OCI-LY1 (cell line): ENCODE results near the gene ADM2.

ENCODE experiments used
- H2AFZ ChIP-seq: fragments of 200-600 bp; sonication (generic), shearing (Covaris generic); 2 replicates; pipeline ENCODE4 v1.6.0; 2014; ENCODE audit warnings: antibody characterized with exemption, mild to moderate bottlenecking, low read length
- H3F3A ChIP-seq: fragments of 200-600 bp; sonication (generic), shearing (Covaris generic); 2 replicates; pipeline ENCODE4 v1.6.0; 2014; ENCODE audit warnings: mild to moderate bottlenecking, antibody characterized with exemption, low read length, moderate library complexity; ENCODE audit not compliant: insufficient read depth
- H3K27ac ChIP-seq: fragments of 200-600 bp; sonication (generic); 2 replicates; pipeline ENCODE4 v1.5.1; 2014; ENCODE audit warnings: low read length, mixed run types, mild to moderate bottlenecking, low read depth; ENCODE audit not compliant: poor library complexity, severe bottlenecking
- H3K27me3 ChIP-seq: fragments of 200-600 bp; sonication (generic); 2 replicates; pipeline ENCODE4 v1.6.0; 2014; ENCODE audit warnings: antibody characterized with exemption, mild to moderate bottlenecking, low read length, moderate library complexity; ENCODE audit not compliant: insufficient read depth
- H3K36me3 ChIP-seq: fragments of 200-600 bp; sonication (generic); 2 replicates; pipeline ENCODE4 v1.6.1; 2014; ENCODE audit warnings: mild to moderate bottlenecking, antibody characterized with exemption, low read length, moderate library complexity, mixed read lengths; ENCODE audit not compliant: insufficient read depth
- H3K4me1 ChIP-seq: fragments of 200-600 bp; sonication (generic); 2 replicates; pipeline ENCODE4 v1.5.1; 2014; ENCODE audit warnings: mild to moderate bottlenecking, low read length, moderate library complexity; ENCODE audit not compliant: insufficient read depth, severe bottlenecking
- H3K4me2 ChIP-seq: fragments of 200-600 bp; sonication (generic), shearing (Covaris generic); 2 replicates; pipeline ENCODE4 v1.6.1; 2014; ENCODE audit warnings: low read length
- H3K4me3 ChIP-seq: fragments of 200-600 bp; sonication (generic); 2 replicates; pipeline ENCODE4 v1.5.1; 2014; ENCODE audit warnings: low read length, low read depth, mild to moderate bottlenecking, mixed read lengths; ENCODE audit not compliant: poor library complexity, severe bottlenecking
- H3K79me2 ChIP-seq: fragments of 200-600 bp; shearing (Covaris generic); 2 replicates; pipeline ENCODE4 v1.6.1; 2016; ENCODE audit warnings: mixed run types, low read length, mixed read lengths; ENCODE audit not compliant: insufficient read depth
- H3K9ac ChIP-seq: fragments of 200-600 bp; sonication (generic), shearing (Covaris generic); 2 replicates; pipeline ENCODE4 v1.6.1; 2014; ENCODE audit warnings: mild to moderate bottlenecking, low read length, mixed read lengths
- H3K9me2 ChIP-seq: fragments of 200-600 bp; sonication (generic), shearing (Covaris generic); 2 replicates; pipeline ENCODE4 v1.6.1; 2014; ENCODE audit warnings: low read depth, mild to moderate bottlenecking, low read length, mixed read lengths
- H3K9me3 ChIP-seq: fragments of 200-600 bp; shearing (Covaris generic); 2 replicates; pipeline ENCODE4 v1.6.1; 2014; ENCODE audit warnings: low read length, mixed read lengths
- H4K20me1 ChIP-seq: fragments of 200-600 bp; sonication (generic), shearing (Covaris generic); 2 replicates; pipeline ENCODE4 v1.6.0; 2016; ENCODE audit warnings: mild to moderate bottlenecking, low read length; ENCODE audit not compliant: insufficient read depth
- EZH2 ChIP-seq: fragments of 200-600 bp; sonication (generic), shearing (Covaris generic); IDR thresholded peaks from 2 replicates; pipeline ENCODE4 v1.8.0; 2017; ENCODE audit warnings: borderline replicate concordance, mixed run types, mild to moderate bottlenecking, antibody characterized with exemption, low read length, moderate library complexity, mixed read lengths
- TF ChIP-seq, protein P1 (sequence below): fragments of 200-600 bp; sonication (generic), shearing (Covaris generic); IDR thresholded peaks from 2 replicates; pipeline ENCODE4 v1.5.1; 2017; ENCODE audit warnings: mild to moderate bottlenecking, antibody characterized with exemption, low read length, moderate library complexity, mixed read lengths

ADM2 gene

DNA sequence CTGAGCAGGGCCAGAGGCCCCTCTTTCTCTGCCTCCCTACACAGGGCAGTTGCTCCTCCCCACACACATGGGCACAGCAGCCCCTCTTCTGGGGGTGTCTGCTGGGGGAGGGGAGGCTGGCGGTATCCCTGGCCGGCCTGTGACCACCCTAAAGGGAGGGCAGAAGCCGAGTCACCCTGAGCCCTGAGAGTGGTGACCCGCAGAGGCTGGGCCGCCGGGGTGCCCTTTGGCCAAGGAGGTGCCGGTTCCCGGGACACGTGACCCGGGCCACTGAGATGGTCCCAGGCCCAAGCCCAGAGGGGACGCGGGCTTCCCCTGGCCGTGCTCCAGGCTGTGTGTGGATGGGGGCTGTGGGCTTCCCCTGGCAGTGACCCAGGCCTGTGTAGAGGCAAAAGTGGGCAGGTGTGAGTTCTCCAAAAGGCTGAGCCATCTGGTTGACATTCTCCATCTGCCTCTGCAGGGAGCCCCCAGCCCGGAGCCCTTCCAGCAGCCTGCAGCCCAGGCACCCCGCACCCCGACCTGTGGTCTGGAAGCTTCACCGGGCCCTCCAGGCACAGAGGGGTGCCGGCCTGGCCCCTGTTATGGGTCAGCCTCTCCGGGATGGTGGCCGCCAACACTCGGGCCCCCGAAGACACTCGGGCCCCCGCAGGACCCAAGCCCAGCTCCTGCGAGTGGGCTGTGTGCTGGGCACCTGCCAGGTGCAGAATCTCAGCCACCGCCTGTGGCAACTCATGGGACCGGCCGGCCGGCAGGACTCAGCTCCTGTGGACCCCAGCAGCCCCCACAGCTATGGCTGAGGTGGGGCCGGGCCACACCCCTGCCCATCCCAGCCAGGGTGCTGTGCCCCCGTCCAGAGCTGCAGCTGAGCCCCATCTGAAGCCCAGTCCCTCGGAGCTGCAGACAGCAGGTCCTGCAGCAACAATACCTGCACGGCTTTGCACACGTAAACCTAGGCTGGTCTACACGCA lies 1.0 kb downstream of the ADM2 start:
- Histone ChIP-seq H3K9me3 (no peaks in the 10 kb centered on the region), H4K20me1 (no peaks in the 10 kb centered on the region), H3K36me3 (no peaks in the 10 kb centered on the region), H2AFZ (no peak overlapping the region), H3K9ac (peak overlapping the region; percentile 32), H3K79me2 (no peaks in the 10 kb centered on the region), H3K27ac (no peak overlapping the region), H3K4me1 (peaks cover 27% of the 10 kb centered on the region), H3K27me3 (peaks cover 4% of the 10 kb centered on the region; the same call in 1 of the 2 replicates), H3F3A (no peaks in the 10 kb centered on the region), H3K4me2 (peak overlapping the region; percentile 64), H3K9me2 (no peaks in the 10 kb centered on the region), H3K4me3 (peak overlapping the region; percentile 50)
- TF ChIP-seq, protein P1, sequence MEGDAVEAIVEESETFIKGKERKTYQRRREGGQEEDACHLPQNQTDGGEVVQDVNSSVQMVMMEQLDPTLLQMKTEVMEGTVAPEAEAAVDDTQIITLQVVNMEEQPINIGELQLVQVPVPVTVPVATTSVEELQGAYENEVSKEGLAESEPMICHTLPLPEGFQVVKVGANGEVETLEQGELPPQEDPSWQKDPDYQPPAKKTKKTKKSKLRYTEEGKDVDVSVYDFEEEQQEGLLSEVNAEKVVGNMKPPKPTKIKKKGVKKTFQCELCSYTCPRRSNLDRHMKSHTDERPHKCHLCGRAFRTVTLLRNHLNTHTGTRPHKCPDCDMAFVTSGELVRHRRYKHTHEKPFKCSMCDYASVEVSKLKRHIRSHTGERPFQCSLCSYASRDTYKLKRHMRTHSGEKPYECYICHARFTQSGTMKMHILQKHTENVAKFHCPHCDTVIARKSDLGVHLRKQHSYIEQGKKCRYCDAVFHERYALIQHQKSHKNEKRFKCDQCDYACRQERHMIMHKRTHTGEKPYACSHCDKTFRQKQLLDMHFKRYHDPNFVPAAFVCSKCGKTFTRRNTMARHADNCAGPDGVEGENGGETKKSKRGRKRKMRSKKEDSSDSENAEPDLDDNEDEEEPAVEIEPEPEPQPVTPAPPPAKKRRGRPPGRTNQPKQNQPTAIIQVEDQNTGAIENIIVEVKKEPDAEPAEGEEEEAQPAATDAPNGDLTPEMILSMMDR: no peak
- no peak for TF ChIP-seq EZH2

DNA sequence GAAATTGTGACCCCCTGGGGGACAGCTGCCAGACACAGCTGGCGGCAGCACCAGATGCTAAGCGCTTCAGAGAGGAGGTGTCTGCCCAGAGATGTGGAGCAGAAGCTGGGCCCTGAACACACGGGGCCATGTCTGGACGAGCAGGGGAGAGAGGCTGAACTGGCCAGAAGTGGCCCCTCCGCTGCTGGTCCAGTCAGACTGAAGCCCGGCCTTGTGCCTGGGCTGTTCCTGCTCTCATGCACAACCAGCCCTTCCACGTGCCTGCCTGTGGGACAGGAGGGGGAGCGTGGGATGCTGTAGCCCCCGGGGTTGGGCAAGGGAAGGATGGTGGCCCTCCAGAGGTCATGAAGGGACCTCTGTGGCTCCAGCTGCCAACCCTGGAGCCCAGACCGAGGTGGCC lies 1.8 kb downstream of the ADM2 start:
- H3K9ac ChIP-seq: no peak overlapping the region
- H3K9me2 ChIP-seq: no peaks in the 10 kb centered on the region
- H4K20me1 ChIP-seq: no peaks in the 10 kb centered on the region
- H3K4me3 ChIP-seq: no peak overlapping the region
- H3K36me3 ChIP-seq: no peaks in the 10 kb centered on the region
- no peaks in the 10 kb centered on the region for H3K79me2 ChIP-seq
- TF ChIP-seq, protein P1: no peak
- TF ChIP-seq EZH2: no peak
- H3K4me1 ChIP-seq: peaks cover 28% of the 10 kb centered on the region
- no peak overlapping the region for H2AFZ ChIP-seq
- H3K27ac ChIP-seq: no peak overlapping the region
- H3K4me2 ChIP-seq: no peak overlapping the region
- H3F3A ChIP-seq: no peaks in the 10 kb centered on the region
- H3K9me3 ChIP-seq: no peaks in the 10 kb centered on the region
- H3K27me3 ChIP-seq: peaks cover 4% of the 10 kb centered on the region; the same call in 1 of the 2 replicates

DNA sequence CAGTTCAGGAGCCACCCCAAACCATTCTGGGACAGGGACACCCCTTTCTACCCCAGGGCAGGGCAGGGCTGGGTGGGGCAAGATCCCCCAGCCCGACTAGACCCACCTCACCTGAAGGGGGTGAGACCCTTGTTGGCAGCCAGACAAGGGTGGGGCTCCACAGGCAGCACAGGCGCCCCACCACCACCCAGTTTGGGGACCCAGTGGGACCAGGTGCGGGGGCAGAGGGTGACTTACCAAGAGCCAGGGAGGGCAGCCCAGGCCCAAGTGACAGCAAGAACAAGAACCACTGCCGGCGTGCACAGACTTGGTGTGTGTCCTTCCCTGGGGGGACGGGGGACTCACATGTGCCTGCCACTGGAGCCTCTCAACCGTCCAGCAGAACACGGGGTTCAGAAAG lies 2.2 kb downstream of the ADM2 start:
- Histone ChIP-seq H3K4me2 (no peak overlapping the region), H2AFZ (no peak overlapping the region), H3K4me3 (no peak overlapping the region), H3K36me3 (no peaks in the 10 kb centered on the region), H3K27ac (no peak overlapping the region), H3K27me3 (peaks cover 4% of the 10 kb centered on the region; the same call in 1 of the 2 replicates), H3K9me3 (no peaks in the 10 kb centered on the region), H3K9ac (no peak overlapping the region), H3F3A (no peaks in the 10 kb centered on the region), H3K9me2 (no peaks in the 10 kb centered on the region), H4K20me1 (no peaks in the 10 kb centered on the region), H3K79me2 (no peaks in the 10 kb centered on the region), H3K4me1 (peaks cover 28% of the 10 kb centered on the region)
- no peak for TF ChIP-seq EZH2
- TF ChIP-seq, protein P1: no peak
